Measurements from ENCODE around the gene UST.

Gene UST

GRCh38 chr6:148828047-148828446, 81.2 kb downstream of the UST start:
- Histone ChIP-seq H3K36me3 (no peaks in the 10 kb centered on the region), H3K4me1 (no peaks in the 10 kb centered on the region), H3K4me3 (ENCODE audit: low read depth, low read length) (no peak overlapping the region), H3K27me3 (no peaks in the 10 kb centered on the region), H3K9me3 (no peaks in the 10 kb centered on the region)
- no peak for DNase-seq
- TF ChIP-seq, protein P1, sequence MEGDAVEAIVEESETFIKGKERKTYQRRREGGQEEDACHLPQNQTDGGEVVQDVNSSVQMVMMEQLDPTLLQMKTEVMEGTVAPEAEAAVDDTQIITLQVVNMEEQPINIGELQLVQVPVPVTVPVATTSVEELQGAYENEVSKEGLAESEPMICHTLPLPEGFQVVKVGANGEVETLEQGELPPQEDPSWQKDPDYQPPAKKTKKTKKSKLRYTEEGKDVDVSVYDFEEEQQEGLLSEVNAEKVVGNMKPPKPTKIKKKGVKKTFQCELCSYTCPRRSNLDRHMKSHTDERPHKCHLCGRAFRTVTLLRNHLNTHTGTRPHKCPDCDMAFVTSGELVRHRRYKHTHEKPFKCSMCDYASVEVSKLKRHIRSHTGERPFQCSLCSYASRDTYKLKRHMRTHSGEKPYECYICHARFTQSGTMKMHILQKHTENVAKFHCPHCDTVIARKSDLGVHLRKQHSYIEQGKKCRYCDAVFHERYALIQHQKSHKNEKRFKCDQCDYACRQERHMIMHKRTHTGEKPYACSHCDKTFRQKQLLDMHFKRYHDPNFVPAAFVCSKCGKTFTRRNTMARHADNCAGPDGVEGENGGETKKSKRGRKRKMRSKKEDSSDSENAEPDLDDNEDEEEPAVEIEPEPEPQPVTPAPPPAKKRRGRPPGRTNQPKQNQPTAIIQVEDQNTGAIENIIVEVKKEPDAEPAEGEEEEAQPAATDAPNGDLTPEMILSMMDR (IDR thresholded peaks at IDR 0.05; ENCODE audit: low read depth, low read length) = no peak

DNA sequence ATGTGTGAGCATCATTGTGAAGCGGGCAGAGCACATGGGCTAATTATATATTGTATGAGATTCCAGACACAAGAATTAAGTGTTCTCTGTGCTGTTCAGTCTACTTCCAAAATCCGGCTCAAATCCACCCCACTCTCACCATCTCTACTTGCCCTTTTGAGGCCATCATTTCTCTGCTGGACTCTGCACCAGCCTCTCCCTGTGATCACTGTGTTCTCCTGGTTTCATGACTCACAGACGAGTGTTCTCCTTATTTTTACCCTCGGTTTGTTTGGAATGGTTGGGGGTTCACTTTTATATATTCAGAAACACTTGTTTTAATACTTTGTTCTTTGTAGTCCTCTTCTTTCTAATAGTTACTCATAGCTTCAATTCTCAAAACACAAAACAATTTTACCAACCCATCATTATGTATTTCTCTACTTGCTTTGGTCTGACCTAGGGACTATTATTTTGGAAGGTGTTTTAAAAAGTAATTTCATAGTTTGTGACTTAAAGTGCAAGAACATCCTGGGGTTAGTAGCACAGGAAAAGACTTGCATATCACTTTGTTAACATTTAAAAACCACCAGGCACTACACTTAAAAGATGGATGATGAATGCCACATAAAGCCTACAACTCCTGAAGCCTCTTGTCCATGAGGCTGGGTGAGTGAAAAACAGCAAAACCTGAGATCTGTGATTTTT, 82.7 kb downstream of the UST start:
- TF ChIP-seq, protein P1 (IDR thresholded peaks at IDR 0.05; ENCODE audit: low read depth, low read length) = no peak
- Histone ChIP-seq H3K4me3 (ENCODE audit: low read depth, low read length) (no peak overlapping the region), H3K36me3 (no peaks in the 10 kb centered on the region)

DNA sequence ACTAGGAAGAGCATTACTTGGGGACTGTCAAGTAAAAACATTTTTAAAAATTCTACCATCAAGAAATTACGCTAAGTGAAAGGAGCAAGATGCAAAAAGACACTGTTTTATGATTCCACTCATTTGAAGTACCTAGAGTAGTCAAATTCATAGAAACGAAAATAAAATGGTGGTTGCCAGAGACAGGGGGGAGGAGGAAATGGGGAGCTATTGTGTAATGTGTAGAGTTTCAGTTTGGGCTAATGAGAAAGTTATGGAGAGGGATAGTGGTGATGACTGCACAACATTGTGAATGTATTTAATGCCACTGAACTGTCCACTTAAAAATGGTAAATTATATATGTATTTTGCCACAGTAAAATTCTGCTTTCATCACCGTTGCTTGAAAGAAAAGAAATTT, 83.8 kb downstream of the UST start:
- Histone ChIP-seq H3K36me3 (no peaks in the 10 kb centered on the region), H3K9me3 (no peaks in the 10 kb centered on the region), H3K27me3 (0 out of 2 replicates have a peak, but pooled peaks cover 3% of the 10 kb centered on the region), H3K4me3 (ENCODE audit: low read depth, low read length) (no peak overlapping the region), H3K4me1 (no peaks in the 10 kb centered on the region)
- no peak for DNase-seq
- TF ChIP-seq, protein P1 (IDR thresholded peaks at IDR 0.05; ENCODE audit: low read depth, low read length) = no peak

More for the DNA sequence above, 82.7 kb downstream of the UST start:
- H3K27me3 ChIP-seq = 0 out of 2 replicates have a peak, but pooled peaks cover 3% of the 10 kb centered on the region
- no peaks in the 10 kb centered on the region for H3K9me3 ChIP-seq
- H3K4me1 ChIP-seq = no peaks in the 10 kb centered on the region
- no peak for DNase-seq

- no peaks in the 10 kb centered on the region for H3K36me3 ChIP-seq
- no peak for DNase-seq
- no peaks in the 10 kb centered on the region for H3K9me3 ChIP-seq
- TF ChIP-seq, protein P1 (IDR thresholded peaks at IDR 0.05; ENCODE audit: low read depth, low read length) = no peak
- H3K27me3 ChIP-seq = 0 out of 2 replicates have a peak, but pooled peaks cover 3% of the 10 kb centered on the region
- H3K4me3 ChIP-seq (ENCODE audit: low read depth, low read length) = no peak overlapping the region
- no peaks in the 10 kb centered on the region for H3K4me1 ChIP-seq
Observed at GRCh38 chr6:148831064-148831463, 84.2 kb downstream of the UST start.

- Histone ChIP-seq H3K4me1 (no peaks in the 10 kb centered on the region), H3K9me3 (no peaks in the 10 kb centered on the region), H3K27me3 (0 out of 2 replicates have a peak, but pooled peaks cover 3% of the 10 kb centered on the region), H3K36me3 (no peaks in the 10 kb centered on the region), H3K4me3 (ENCODE audit: low read depth, low read length) (no peak overlapping the region)
- no peak for DNase-seq
- TF ChIP-seq, protein P1 (IDR thresholded peaks at IDR 0.05; ENCODE audit: low read depth, low read length) = no peak
Observed at GRCh38 chr6:148831531-148831930, 84.7 kb downstream of the UST start.

GRCh38 chr6:148835920-148836441, 89.2 kb downstream of the UST start:
- H3K9me3 ChIP-seq = no peaks in the 10 kb centered on the region
- no peaks in the 10 kb centered on the region for H3K36me3 ChIP-seq
- H3K4me3 ChIP-seq (ENCODE audit: low read depth, low read length) = no peak overlapping the region
- H3K4me1 ChIP-seq = no peaks in the 10 kb centered on the region
- DNase-seq = no peak
- TF ChIP-seq, protein P1 (IDR thresholded peaks at IDR 0.05; ENCODE audit: low read depth, low read length) = no peak
- 0 out of 2 replicates have a peak, but pooled peaks cover 3% of the 10 kb centered on the region for H3K27me3 ChIP-seq

Measured in BE2C (cell line).